Measurements from ENCODE around the gene PCDHGA5. TPM values are rescaled to one million over a fixed set of nuclear protein-coding genes. Genes with fewer than 3 reads are reported as not detected.
"Not testable (repeated sequence)": the region's sequence is repeated elsewhere in the genome, so short reads cannot be mapped to it uniquely, and the experiment has no call there.

PCDHGA5 gene
- total RNA-seq, 1 donor from 2014 or later: 0.51 TPM

GRCh38 chr5:141345327-141345726 lies 18.6 kb upstream of the PCDHGA5 start:
- Mint-ChIP-seq H3K27me3 (ENCODE audit: low read depth) (no peaks in the 10 kb centered on the region), H3K9me3 (peaks cover 65% of the 10 kb centered on the region), H3K4me3 (no peak overlapping the region), H3K27ac (no peak overlapping the region), H3K4me1 (no peaks in the 10 kb centered on the region), H3K36me3 (peaks cover 10% of the 10 kb centered on the region)
- no peak for DNase-seq (ENCODE audit: low spot score in 2 of 2, unreplicated experiment in 2 of 2)
- no peak for TF ChIP-seq CTCF (IDR thresholded peaks at IDR 0.05; ENCODE audit: unreplicated experiment)

GRCh38 chr5:141346017-141346416 lies 17.9 kb upstream of the PCDHGA5 start:
- DNase-seq (ENCODE audit: low spot score in 2 of 2, unreplicated experiment in 2 of 2); H3K4me1 Mint-ChIP-seq; H3K4me3 Mint-ChIP-seq; H3K27me3 Mint-ChIP-seq (ENCODE audit: low read depth); H3K27ac Mint-ChIP-seq; H3K36me3 Mint-ChIP-seq: not testable (repeated sequence)
- H3K9me3 Mint-ChIP-seq: peaks cover 70% of the 10 kb centered on the region

- DNase-seq (ENCODE audit: low spot score in 2 of 2, unreplicated experiment in 2 of 2): no peak
- no peaks in the 10 kb centered on the region for H3K4me1 Mint-ChIP-seq
- no peaks in the 10 kb centered on the region for H3K27me3 Mint-ChIP-seq (ENCODE audit: low read depth)
- peaks cover 10% of the 10 kb centered on the region for H3K36me3 Mint-ChIP-seq
- H3K9me3 Mint-ChIP-seq: peaks cover 52% of the 10 kb centered on the region
- peak within 1 kb of the TSS; percentile 39 for H3K4me3 Mint-ChIP-seq
- H3K27ac Mint-ChIP-seq: no peak within 1 kb of the TSS
- no peak for TF ChIP-seq CTCF (IDR thresholded peaks at IDR 0.05; ENCODE audit: unreplicated experiment)
Observed at GRCh38 chr5:141349917-141350619, 13.9 kb upstream of the PCDHGA5 start, which contains the start of gene PCDHGB1. PCDHGB1 (plus strand) TSS chr5:141350099; CDS start chr5:141350261, 162 bp downstream.

- H3K4me3 Mint-ChIP-seq: no peak overlapping the region
- H3K36me3 Mint-ChIP-seq: peaks cover 8% of the 10 kb centered on the region
- TF ChIP-seq CTCF (IDR thresholded peaks at IDR 0.05; ENCODE audit: unreplicated experiment): no peak
- peaks cover 60% of the 10 kb centered on the region for H3K9me3 Mint-ChIP-seq
- no peak for DNase-seq (ENCODE audit: low spot score in 2 of 2, unreplicated experiment in 2 of 2)
- no peaks in the 10 kb centered on the region for H3K4me1 Mint-ChIP-seq
- H3K27ac Mint-ChIP-seq: no peak overlapping the region
- no peaks in the 10 kb centered on the region for H3K27me3 Mint-ChIP-seq (ENCODE audit: low read depth)
Observed at GRCh38 chr5:141351591-141351990, 12.4 kb upstream of the PCDHGA5 start.

GRCh38 chr5:141354900-141355469 lies 9.0 kb upstream of the PCDHGA5 start, which contains the start of gene PCDHGA4:
PCDHGA4 (plus strand) TSS chr5:141355021; CDS start chr5:141355108, 87 bp downstream.
- Mint-ChIP-seq H3K36me3 (peaks cover 9% of the 10 kb centered on the region), H3K4me1 (no peaks in the 10 kb centered on the region), H3K27me3 (ENCODE audit: low read depth) (no peaks in the 10 kb centered on the region), H3K27ac (no peak within 1 kb of the TSS), H3K9me3 (peaks cover 60% of the 10 kb centered on the region), H3K4me3 (no peak within 1 kb of the TSS)
- peak; percentile 63 for TF ChIP-seq CTCF (IDR thresholded peaks at IDR 0.05; ENCODE audit: unreplicated experiment)
- no peak for DNase-seq (ENCODE audit: low spot score in 2 of 2, unreplicated experiment in 2 of 2)

GRCh38 chr5:141355641-141356040 lies 8.3 kb upstream of the PCDHGA5 start:
- no peaks in the 10 kb centered on the region for H3K4me1 Mint-ChIP-seq
- no peak for DNase-seq (ENCODE audit: low spot score in 2 of 2, unreplicated experiment in 2 of 2)
- TF ChIP-seq CTCF (IDR thresholded peaks at IDR 0.05; ENCODE audit: unreplicated experiment): no peak
- no peaks in the 10 kb centered on the region for H3K27me3 Mint-ChIP-seq (ENCODE audit: low read depth)
- H3K4me3 Mint-ChIP-seq: no peak overlapping the region
- H3K27ac Mint-ChIP-seq: no peak overlapping the region
- H3K9me3 Mint-ChIP-seq: peaks cover 60% of the 10 kb centered on the region
- peaks cover 9% of the 10 kb centered on the region for H3K36me3 Mint-ChIP-seq

All from mesothelial cell of epicardium (in vitro differentiated cells).